ENCODE data around the gene EFTUD2. TPM values are rescaled to one million over a fixed set of nuclear protein-coding genes. Genes with fewer than 3 reads are reported as not detected.

The EFTUD2 gene
- total RNA-seq, 1 donor from 2014 or later: 79.3 TPM

GRCh38 chr17:44889003-44889402, 10.2 kb downstream of the EFTUD2 start:
- Histone ChIP-seq H3K4me1 (ENCODE audit: control insufficient read depth in 3 of 3, insufficient read depth in 3 of 3, low read length in 3 of 3) (peaks cover 0 to 6% (median 0%) of the 10 kb centered on the region in 3 donors), H3K9me3 (ENCODE audit: control insufficient read depth in 3 of 3, low read length in 3 of 3) (no peaks in the 10 kb centered on the region), H3K9ac (ENCODE audit: low read depth in 1 of 3, low read length in 3 of 3) (no peak overlapping the region), H3K27me3 (ENCODE audit: control insufficient read depth in 3 of 3, insufficient read depth in 3 of 3, low read length in 3 of 3) (no peaks in the 10 kb centered on the region), H3K36me3 (ENCODE audit: control insufficient read depth in 3 of 3, insufficient read depth in 3 of 3, low read length in 3 of 3) (peaks cover 13 to 49% (median 35%) of the 10 kb centered on the region in 3 donors), H3K27ac (ENCODE audit: low read depth, low read length) (no peak overlapping the region), H3K4me3 (ENCODE audit: low read length in 3 of 3) (no peak overlapping the region)

GRCh38 chr17:44887971-44888954, 11.0 kb downstream of the EFTUD2 start:
- H3K4me3 ChIP-seq (ENCODE audit: low read length in 3 of 3): no peak overlapping the region
- H3K27ac ChIP-seq (ENCODE audit: low read depth, low read length): no peak overlapping the region
- H3K36me3 ChIP-seq (ENCODE audit: control insufficient read depth in 3 of 3, insufficient read depth in 3 of 3, low read length in 3 of 3): peaks cover 18 to 51% (median 39%) of the 10 kb centered on the region in 3 donors
- H3K9me3 ChIP-seq (ENCODE audit: control insufficient read depth in 3 of 3, low read length in 3 of 3): no peaks in the 10 kb centered on the region
- peak overlapping the region in 1 of 3 donors; percentile 16 for H3K9ac ChIP-seq (ENCODE audit: low read depth in 1 of 3, low read length in 3 of 3)
- H3K4me1 ChIP-seq (ENCODE audit: control insufficient read depth in 3 of 3, insufficient read depth in 3 of 3, low read length in 3 of 3): peaks cover 0 to 6% (median 0%) of the 10 kb centered on the region in 3 donors
- H3K27me3 ChIP-seq (ENCODE audit: control insufficient read depth in 3 of 3, insufficient read depth in 3 of 3, low read length in 3 of 3): no peaks in the 10 kb centered on the region

- H3K9me3 ChIP-seq (ENCODE audit: control insufficient read depth in 3 of 3, low read length in 3 of 3): no peaks in the 10 kb centered on the region
- H3K27me3 ChIP-seq (ENCODE audit: control insufficient read depth in 3 of 3, insufficient read depth in 3 of 3, low read length in 3 of 3): no peaks in the 10 kb centered on the region
- no peak overlapping the region for H3K4me3 ChIP-seq (ENCODE audit: low read length in 3 of 3)
- no peak overlapping the region for H3K9ac ChIP-seq (ENCODE audit: low read depth in 1 of 3, low read length in 3 of 3)
- peaks cover 17 to 59% (median 48%) of the 10 kb centered on the region in 3 donors for H3K36me3 ChIP-seq (ENCODE audit: control insufficient read depth in 3 of 3, insufficient read depth in 3 of 3, low read length in 3 of 3)
- peaks cover 0 to 6% (median 0%) of the 10 kb centered on the region in 3 donors for H3K4me1 ChIP-seq (ENCODE audit: control insufficient read depth in 3 of 3, insufficient read depth in 3 of 3, low read length in 3 of 3)
- no peak overlapping the region for H3K27ac ChIP-seq (ENCODE audit: low read depth, low read length)
Observed at GRCh38 chr17:44887016-44887415, 12.2 kb downstream of the EFTUD2 start.

GRCh38 chr17:44884941-44885340, 14.3 kb downstream of the EFTUD2 start:
- no peaks in the 10 kb centered on the region for H3K9me3 ChIP-seq (ENCODE audit: control insufficient read depth in 3 of 3, low read length in 3 of 3)
- H3K36me3 ChIP-seq (ENCODE audit: control insufficient read depth in 3 of 3, insufficient read depth in 3 of 3, low read length in 3 of 3): peaks cover 29 to 66% (median 60%) of the 10 kb centered on the region in 3 donors
- no peaks in the 10 kb centered on the region for H3K27me3 ChIP-seq (ENCODE audit: control insufficient read depth in 3 of 3, insufficient read depth in 3 of 3, low read length in 3 of 3)
- no peak overlapping the region for H3K4me3 ChIP-seq (ENCODE audit: low read length in 3 of 3)
- H3K4me1 ChIP-seq (ENCODE audit: control insufficient read depth in 3 of 3, insufficient read depth in 3 of 3, low read length in 3 of 3): peaks cover 0 to 6% (median 0%) of the 10 kb centered on the region in 3 donors
- no peak overlapping the region for H3K9ac ChIP-seq (ENCODE audit: low read depth in 1 of 3, low read length in 3 of 3)
- no peak overlapping the region for H3K27ac ChIP-seq (ENCODE audit: low read depth, low read length)

DNA sequence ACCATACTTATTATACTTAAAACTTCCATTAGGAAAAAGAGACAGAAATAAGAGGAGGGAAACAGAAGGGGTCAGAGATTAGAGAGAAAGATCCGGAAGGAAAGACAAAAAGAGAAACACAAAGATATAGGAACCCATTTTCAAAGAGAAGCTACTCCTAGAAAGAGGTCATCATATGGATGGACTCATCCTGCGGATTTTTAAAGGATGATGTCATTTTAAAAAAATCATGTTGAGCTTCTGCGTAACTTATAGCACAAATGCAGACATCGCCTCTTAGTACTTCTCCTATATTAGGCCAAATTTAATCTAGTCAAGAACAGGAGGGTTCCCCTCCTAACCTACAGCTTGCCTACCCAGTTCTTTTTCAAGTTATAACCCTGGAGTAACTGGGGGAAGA, 18.1 kb downstream of the EFTUD2 start:
- Histone ChIP-seq H3K27ac (ENCODE audit: low read depth, low read length) (no peak overlapping the region), H3K4me3 (ENCODE audit: low read length in 3 of 3) (no peak overlapping the region), H3K4me1 (ENCODE audit: control insufficient read depth in 3 of 3, insufficient read depth in 3 of 3, low read length in 3 of 3) (no peaks in the 10 kb centered on the region), H3K9ac (ENCODE audit: low read depth in 1 of 3, low read length in 3 of 3) (no peak overlapping the region), H3K36me3 (ENCODE audit: control insufficient read depth in 3 of 3, insufficient read depth in 3 of 3, low read length in 3 of 3) (peaks cover 37 to 71% (median 70%) of the 10 kb centered on the region in 3 donors), H3K27me3 (ENCODE audit: control insufficient read depth in 3 of 3, insufficient read depth in 3 of 3, low read length in 3 of 3) (no peaks in the 10 kb centered on the region), H3K9me3 (ENCODE audit: control insufficient read depth in 3 of 3, low read length in 3 of 3) (no peaks in the 10 kb centered on the region)

GRCh38 chr17:44880062-44880461, 19.2 kb downstream of the EFTUD2 start:
- Histone ChIP-seq H3K9me3 (ENCODE audit: control insufficient read depth in 3 of 3, low read length in 3 of 3) (no peaks in the 10 kb centered on the region), H3K9ac (ENCODE audit: low read depth in 1 of 3, low read length in 3 of 3) (no peak overlapping the region), H3K4me1 (ENCODE audit: control insufficient read depth in 3 of 3, insufficient read depth in 3 of 3, low read length in 3 of 3) (no peaks in the 10 kb centered on the region), H3K27ac (ENCODE audit: low read depth, low read length) (no peak overlapping the region), H3K4me3 (ENCODE audit: low read length in 3 of 3) (no peak overlapping the region), H3K36me3 (ENCODE audit: control insufficient read depth in 3 of 3, insufficient read depth in 3 of 3, low read length in 3 of 3) (peaks cover 38 to 68% (median 68%) of the 10 kb centered on the region in 3 donors), H3K27me3 (ENCODE audit: control insufficient read depth in 3 of 3, insufficient read depth in 3 of 3, low read length in 3 of 3) (no peaks in the 10 kb centered on the region)

DNA sequence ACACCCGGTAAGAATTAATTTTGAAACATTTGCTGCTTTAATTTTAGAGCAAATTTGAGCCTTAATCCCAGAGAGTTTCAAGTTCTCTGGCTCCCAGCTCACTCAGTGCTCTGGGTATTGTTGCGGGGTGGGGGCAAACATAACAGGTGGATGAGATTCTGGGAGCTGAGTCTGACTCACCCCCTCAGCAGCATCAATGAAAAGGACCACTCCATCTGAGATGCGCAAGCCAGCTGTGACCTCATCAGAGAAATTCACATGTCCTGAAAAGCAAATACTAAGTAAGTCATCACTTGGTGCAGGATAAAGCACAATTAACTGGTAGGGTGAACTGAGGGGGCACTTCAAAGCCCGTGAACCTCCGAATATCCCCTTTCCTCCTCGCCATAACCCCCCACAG, 19.9 kb downstream of the EFTUD2 start:
- Histone ChIP-seq H3K9ac (ENCODE audit: low read depth in 1 of 3, low read length in 3 of 3) (no peak overlapping the region), H3K27me3 (ENCODE audit: control insufficient read depth in 3 of 3, insufficient read depth in 3 of 3, low read length in 3 of 3) (no peaks in the 10 kb centered on the region), H3K27ac (ENCODE audit: low read depth, low read length) (no peak overlapping the region), H3K9me3 (ENCODE audit: control insufficient read depth in 3 of 3, low read length in 3 of 3) (no peaks in the 10 kb centered on the region), H3K4me1 (ENCODE audit: control insufficient read depth in 3 of 3, insufficient read depth in 3 of 3, low read length in 3 of 3) (no peaks in the 10 kb centered on the region), H3K36me3 (ENCODE audit: control insufficient read depth in 3 of 3, insufficient read depth in 3 of 3, low read length in 3 of 3) (peaks cover 35 to 64% (median 62%) of the 10 kb centered on the region in 3 donors), H3K4me3 (ENCODE audit: low read length in 3 of 3) (no peak overlapping the region)

DNA sequence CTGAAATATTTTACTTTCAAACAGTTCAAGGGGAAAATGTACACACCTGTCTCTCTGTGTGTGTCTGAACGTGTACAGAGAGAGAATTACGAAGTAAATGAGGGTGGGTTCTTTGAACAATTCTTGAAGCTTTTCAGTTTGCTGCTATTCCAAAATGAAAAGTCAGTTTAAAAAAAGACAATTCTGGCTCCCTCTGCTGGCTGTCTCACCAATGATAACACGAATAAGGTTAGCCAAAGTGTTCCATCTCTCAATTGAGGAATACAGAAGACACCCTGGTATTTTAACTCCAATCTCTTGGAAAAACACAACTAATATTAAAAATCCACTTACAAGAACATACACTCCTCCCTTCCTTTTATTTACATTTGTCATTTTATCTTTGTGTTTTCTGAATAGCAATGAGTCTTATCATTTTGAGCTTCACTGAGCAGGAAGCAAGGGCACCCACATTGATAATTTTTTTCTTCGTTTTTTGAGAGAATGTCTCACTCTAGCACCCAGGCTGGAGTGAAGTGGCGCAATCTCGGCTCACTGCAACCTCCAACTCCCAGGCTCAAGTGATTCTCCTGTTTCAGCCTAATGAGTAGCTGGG, 20.5 kb downstream of the EFTUD2 start:
- Histone ChIP-seq H3K9ac (ENCODE audit: low read depth in 1 of 3, low read length in 3 of 3) (no peak overlapping the region), H3K4me1 (ENCODE audit: control insufficient read depth in 3 of 3, insufficient read depth in 3 of 3, low read length in 3 of 3) (no peaks in the 10 kb centered on the region), H3K36me3 (ENCODE audit: control insufficient read depth in 3 of 3, insufficient read depth in 3 of 3, low read length in 3 of 3) (peaks cover 34 to 64% (median 62%) of the 10 kb centered on the region in 3 donors), H3K4me3 (ENCODE audit: low read length in 3 of 3) (no peak overlapping the region), H3K27ac (ENCODE audit: low read depth, low read length) (no peak overlapping the region), H3K27me3 (ENCODE audit: control insufficient read depth in 3 of 3, insufficient read depth in 3 of 3, low read length in 3 of 3) (no peaks in the 10 kb centered on the region), H3K9me3 (ENCODE audit: control insufficient read depth in 3 of 3, low read length in 3 of 3) (no peaks in the 10 kb centered on the region)

DNA sequence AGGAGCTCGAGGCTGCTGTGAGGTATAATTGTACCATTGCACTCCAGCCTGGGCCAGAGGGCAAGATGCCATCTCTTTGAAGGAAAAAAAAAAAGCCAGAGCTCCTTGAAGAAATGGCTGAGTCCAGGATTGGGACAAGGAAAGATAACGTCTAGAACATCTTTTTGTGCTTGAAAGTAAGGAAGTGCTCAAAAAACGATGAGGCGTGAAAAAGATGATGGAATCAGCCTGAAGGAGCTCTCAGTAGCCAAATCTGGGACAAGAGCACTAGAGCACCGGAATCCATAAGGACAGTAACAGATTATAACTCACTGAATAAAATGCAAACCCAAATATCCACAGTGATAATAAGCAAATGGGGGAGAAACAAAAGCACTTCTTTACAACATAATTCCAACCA, 22.1 kb downstream of the EFTUD2 start:
- Histone ChIP-seq H3K27me3 (ENCODE audit: control insufficient read depth in 3 of 3, insufficient read depth in 3 of 3, low read length in 3 of 3) (no peaks in the 10 kb centered on the region), H3K27ac (ENCODE audit: low read depth, low read length) (no peak overlapping the region), H3K9ac (ENCODE audit: low read depth in 1 of 3, low read length in 3 of 3) (no peak overlapping the region), H3K4me3 (ENCODE audit: low read length in 3 of 3) (no peak overlapping the region), H3K36me3 (ENCODE audit: control insufficient read depth in 3 of 3, insufficient read depth in 3 of 3, low read length in 3 of 3) (peaks cover 29 to 55% (median 53%) of the 10 kb centered on the region in 3 donors), H3K4me1 (ENCODE audit: control insufficient read depth in 3 of 3, insufficient read depth in 3 of 3, low read length in 3 of 3) (peaks cover 8 to 13% (median 8%) of the 10 kb centered on the region in 3 donors), H3K9me3 (ENCODE audit: control insufficient read depth in 3 of 3, low read length in 3 of 3) (no peaks in the 10 kb centered on the region)

DNA sequence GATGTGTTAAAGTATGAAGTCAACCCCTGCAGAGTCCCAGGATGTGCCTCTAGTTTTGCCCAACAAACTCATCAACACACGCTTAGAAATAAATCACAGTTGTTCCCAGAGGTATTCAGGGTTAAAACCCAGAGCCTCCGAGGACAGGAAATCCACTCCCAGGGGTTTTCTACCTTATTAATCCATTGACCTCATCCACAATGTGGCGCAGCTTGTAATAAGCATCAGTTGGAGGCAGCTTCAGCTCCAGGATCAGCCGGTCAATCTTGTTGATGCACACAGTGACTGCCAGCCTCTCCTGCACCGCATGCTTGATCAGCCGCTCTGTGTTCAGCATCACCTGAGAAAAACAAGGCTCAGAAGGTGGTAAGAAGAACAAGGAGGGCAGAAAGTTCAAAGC, 23.5 kb downstream of the EFTUD2 start:
- Histone ChIP-seq H3K36me3 (ENCODE audit: control insufficient read depth in 3 of 3, insufficient read depth in 3 of 3, low read length in 3 of 3) (peaks cover 27 to 53% (median 49%) of the 10 kb centered on the region in 3 donors), H3K27ac (ENCODE audit: low read depth, low read length) (no peak overlapping the region), H3K9ac (ENCODE audit: low read depth in 1 of 3, low read length in 3 of 3) (no peak overlapping the region)

More for the DNA sequence above, 23.5 kb downstream of the EFTUD2 start:
- Histone ChIP-seq H3K4me3 (ENCODE audit: low read length in 3 of 3) (no peak overlapping the region), H3K9me3 (ENCODE audit: control insufficient read depth in 3 of 3, low read length in 3 of 3) (no peaks in the 10 kb centered on the region), H3K4me1 (ENCODE audit: control insufficient read depth in 3 of 3, insufficient read depth in 3 of 3, low read length in 3 of 3) (peaks cover 14 to 20% (median 14%) of the 10 kb centered on the region in 3 donors), H3K27me3 (ENCODE audit: control insufficient read depth in 3 of 3, insufficient read depth in 3 of 3, low read length in 3 of 3) (no peaks in the 10 kb centered on the region)

Measured in skeletal muscle tissue (tissue), 4 donors.